Mucosa of gallbladder (tissue), 1 donor: ENCODE results near the gene NTN1. TPM values are rescaled to one million over a fixed set of nuclear protein-coding genes. Genes with fewer than 3 reads are reported as not detected.
"Not testable (repeated sequence)": the region's sequence is repeated elsewhere in the genome, so short reads cannot be mapped to it uniquely, and the experiment has no call there.

ENCODE experiments used
- DNase-seq: peaks from one replicate; pipeline ENCODE4 v3.0.0-alpha.2; 2020; ENCODE audit warnings: low spot score
- total RNA-seq: library from RNA; stranded (reverse); gene quantifications from one replicate; pipeline ENCODE4 v1.2.1, GENCODE V29; 2021
- donor health status: DM: no; HTN: no; CAD: no.

Gene NTN1
- total RNA-seq, 1 donor from 2014 or later = 33.1 TPM

DNA sequence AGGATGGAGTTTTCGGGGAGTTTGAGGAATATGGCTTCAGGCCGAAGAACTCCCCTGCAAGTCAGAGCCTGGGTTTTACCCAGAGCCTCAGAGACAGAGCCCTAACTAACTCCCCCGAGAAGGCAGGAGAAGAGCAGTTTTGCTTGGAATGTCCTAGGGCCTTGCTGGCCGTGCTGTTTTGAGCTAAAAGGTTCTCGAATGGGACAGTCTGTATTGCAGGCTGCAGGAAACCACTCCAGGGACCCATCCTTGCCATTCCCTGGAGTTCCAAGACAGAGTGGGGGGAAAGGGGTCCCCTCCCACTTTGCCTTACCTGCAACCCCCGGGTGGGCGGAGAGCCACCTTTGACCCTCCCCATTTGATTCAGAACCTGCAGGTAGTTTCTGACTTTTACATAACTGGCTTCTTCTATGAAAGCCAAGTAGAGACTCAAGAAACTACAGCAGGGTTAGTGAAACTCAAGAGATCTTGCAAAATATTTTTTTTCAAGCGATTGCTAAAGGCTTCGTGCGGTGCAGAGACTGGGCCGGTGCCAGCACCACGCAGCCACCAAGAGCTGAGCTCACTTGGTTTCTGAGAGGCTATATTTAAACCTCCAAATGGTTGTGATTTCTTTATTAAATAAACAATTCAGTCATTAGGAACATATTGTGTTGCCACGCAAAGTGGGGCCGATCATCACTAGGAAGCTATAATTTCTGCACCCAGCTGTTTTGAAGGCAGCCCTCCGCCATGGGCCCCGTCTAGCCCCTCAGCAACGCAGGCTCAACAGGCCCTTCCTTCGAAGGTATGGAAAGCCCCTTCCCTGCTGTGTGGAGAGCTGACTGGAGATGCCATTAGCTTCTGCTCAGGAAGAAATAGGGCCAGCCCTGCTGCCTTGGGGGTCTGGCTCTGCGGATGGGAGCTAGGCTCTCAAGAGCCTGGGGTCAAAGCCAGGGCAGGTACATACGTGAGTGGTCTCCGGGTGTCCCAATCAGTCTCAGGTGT, 223.0 kb downstream of the NTN1 start:
- DNase-seq = no peak

DNA sequence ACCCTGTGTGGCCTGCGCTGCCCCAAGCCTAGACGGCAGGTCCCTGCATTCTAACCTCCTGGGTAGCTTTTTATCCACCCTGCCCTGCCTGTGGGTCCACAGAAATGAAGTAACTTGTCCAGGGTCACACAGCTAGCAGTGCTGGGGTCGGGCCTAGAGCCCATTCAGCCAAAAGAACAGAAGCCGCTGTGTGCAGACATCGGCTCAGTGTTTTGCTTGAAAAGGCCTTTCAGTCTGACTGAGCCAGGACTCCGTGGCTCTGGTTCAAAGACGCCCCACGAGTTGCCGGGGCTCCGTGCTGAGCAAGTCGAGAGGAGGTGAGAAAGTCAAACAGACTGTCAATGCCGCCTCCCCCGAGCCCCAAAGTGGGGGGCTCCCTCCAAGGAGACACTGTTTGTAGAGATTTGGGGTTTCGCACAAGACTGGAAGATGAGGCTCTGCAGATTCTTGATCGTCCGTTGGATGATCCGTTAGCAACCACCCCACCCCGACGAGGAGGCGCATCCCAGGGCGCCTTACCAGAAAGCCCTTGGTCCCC, 226.2 kb downstream of the NTN1 start:
- no peak for DNase-seq

DNA sequence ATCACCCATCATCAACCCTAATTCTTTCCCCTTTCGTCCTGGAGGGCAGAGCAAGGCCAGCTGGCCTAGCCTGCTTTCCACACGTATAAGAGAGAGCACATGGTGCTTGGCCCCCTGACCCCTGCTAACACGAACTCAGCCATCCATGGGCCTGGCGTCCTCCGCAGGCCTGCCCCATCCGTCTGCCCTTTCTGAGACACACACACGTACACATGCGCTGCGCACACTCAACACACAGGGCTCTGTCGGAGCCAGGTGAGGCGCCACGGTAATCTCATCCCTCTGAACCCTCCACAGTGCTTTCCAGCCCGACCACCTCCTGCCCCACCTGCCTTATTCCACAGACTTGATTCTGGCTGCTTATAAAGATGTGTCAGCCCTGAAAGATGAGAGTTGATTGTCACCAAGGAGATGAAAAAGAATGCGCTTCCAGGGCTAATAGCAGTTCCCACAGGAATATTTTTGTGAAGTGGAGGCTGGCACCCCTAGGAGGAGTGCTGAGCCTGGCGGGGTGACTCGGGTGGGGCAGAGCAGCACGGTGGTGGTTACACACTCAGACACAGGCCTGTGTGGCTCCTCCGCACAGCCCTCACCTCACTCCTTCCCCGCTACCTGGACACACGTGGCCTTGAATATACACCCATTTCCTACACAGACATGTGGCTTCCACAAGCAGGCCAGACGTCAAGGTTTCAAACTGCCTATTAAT, 228.1 kb downstream of the NTN1 start:
- DNase-seq = no peak

DNA sequence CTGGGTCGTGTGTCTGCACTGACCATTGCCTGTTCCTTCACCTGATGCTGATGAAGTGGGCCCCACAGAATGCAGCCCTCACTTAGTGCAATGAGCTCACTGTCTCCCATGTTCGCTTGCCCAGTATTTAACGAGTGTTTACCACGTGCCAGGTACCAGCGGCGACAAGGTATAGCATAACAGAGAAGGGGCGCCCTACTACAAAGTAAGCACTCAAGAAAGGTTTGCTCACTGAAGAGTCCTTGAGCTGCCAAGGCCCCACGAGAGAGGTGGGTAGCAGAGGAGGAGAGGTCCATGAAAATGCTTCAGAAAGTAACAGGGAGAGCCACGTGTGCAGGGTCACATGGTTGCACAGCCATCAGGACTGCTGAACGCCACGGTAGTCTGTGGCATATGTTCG, 230.0 kb downstream of the NTN1 start:
- DNase-seq = no peak

DNA sequence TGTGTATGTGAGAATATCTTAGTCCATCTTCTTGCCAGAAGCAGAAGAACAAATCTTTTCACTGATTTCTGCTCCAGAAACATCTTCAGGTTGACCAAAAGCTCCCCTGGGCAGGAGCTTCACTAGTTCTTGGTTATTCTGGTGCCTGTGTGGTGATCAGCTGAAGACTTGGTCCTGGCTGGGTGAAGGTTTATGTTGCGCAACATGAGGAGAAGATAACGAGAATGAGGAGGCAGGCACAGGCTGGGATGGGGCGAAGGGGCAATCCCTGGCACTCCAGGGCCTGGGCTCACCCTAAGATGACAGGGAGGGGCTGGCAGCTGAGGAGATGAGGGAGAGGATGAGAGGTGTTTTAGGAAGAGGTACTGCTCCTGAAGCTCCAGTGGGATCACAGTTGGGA, 232.0 kb downstream of the NTN1 start:
- DNase-seq = no peak

DNA sequence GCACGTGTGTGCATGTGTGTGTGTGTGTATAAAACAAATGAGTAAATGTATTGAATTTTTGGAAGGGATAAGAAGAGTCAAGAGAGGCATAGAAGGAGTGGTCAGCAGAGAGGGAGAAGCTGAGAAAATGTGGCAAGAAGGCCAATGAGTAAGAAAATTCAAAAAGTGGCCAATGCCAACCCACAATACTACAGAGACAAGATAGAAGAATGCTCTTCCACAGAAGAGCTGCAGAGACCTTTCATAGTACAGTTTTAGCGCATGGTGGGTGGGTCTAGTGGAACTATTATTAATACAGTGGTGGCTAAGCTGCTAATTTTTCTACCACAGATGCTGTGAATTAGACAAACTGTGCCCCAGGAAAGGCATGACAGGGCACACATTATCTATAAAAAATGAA, 233.5 kb downstream of the NTN1 start:
- DNase-seq = no peak

DNA sequence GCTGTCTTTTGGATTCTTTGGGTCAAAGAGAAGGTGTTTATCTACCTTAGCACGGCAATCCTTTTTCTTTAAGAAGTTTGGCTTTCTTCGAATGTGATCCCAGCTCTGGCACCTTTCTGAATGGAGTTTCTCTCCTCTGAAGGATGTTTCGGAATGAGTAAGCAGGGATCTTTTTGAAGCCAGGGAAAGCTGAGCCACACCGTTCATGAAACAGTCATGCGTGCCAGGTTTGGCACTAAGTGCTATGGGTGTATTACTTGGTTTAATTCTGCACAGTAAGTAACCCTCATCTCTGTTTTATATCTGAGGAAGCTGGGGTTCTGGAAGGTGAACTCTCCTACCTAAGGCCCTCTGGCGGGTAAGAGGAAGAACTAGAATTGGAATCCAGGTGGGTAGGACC, 234.5 kb downstream of the NTN1 start:
- no peak for DNase-seq

DNA sequence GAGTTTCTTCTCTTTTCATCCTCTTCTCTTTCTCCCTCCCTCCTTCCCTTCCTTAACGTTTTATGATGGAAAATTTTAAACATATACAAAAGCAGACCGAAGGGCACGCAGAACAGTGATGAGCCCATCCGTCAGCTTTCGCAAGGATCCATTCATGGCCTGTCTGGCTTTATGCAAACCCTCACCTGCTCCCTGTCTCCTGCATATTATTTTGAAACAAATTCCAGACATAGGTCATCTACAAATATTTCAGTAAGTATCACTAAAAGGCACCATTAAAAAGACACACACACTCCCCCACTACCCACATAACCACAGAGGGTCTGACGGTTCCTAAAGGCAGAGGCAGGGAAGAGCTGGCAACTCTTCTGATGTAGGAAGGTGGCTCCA, 235.0 kb downstream of the NTN1 start:
- no peak for DNase-seq

DNA sequence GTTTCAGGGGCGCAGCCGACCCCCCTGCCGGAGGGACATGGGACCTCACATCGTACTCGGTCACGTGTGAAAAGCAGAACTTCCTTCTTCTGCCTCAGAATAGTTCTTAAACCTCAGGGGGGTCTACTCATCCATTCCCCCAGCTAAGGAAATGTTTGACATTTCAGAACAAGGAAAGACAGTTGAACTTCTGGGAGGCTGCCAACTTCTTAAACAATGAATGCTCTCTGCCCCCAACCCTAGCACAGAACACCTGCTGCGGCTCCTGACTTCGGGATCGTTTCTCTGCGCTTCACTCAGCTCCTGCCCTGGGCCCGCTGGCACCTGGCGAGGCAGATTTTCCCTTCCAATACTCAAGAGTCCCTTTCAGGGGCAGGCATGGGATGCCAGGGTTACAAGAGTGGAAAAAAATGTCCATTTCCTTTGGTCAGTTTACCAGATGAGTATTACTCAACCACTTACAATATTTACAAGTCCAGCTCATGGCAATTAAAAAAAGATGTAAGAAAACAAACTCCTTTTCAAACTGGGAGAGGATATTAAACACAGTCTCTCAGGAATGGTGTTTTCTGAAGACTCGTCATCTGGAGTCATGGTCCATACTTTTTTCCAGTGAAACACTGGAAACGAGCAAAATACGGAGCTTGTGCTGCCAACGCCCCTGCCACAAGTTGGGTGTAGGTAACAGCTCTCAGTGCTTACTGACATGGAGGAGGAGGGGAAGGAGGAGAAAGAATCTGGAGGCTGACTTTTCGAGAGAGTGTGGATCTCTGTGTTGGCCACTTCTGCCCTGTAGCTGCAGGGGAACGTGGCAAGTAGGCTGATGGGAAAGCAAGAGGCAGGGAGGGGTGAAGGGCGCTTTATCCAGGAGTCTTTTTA, 235.7 kb downstream of the NTN1 start:
- DNase-seq = no peak

DNA sequence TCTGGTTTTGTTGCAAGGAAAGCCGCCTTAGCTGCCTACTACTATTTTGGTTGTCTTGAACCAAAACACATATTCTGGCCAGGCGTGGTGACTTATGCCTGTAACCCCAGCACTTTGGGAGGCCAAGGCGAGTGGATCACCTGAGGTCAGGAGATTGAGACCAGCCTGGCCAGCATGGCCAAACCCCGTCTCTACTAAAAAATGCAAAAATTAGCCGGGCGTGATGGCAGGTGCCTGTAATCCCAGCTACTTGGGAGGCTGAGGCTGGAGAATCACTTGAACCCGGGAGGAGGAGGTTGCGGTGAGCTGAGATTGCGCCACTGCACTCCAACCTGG, 236.3 kb downstream of the NTN1 start:
- DNase-seq = not testable (repeated sequence)

DNA sequence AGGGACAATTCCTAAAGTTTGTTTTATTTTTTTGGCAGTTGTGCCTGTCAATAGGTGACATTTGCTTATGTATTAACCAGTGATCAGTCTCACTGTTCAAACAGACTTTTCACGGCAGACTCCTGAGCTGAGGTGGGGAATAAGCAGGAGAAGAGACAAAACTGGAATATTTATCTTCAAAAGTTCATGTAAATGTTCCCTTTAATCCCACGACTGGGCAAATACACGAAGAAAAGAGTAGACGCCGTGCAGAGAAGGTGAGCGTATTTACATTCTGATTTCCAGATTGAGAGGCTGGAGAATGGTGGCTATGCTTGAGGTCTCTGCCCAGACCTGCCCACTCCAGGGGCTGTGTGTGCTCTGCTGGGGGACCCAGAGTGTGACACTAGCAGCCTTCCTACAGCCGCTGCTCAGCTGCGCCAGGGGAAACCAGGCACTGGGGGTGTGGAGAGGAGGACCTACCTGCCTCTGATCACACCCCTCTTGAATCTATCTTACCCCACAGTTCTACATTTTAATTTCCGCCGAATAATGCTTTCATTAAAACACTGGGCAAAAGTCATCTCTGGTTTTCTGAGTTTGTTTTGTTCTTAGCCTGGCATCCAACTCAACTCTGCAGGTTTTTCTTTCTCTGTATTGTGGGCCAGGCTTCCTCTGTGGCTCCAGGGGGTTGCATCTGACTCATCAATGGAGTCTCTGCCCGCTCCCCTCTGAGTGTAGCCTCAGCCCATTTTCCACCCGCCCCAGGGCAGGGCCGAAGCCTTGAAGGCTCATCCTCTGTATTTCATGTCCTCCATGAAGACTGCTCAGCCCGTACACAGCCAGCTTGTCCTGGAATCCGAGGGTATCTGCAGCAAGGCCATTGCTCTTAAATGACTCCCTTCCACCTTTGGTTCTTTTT, 237.1 kb downstream of the NTN1 start:
- no peak for DNase-seq

DNA sequence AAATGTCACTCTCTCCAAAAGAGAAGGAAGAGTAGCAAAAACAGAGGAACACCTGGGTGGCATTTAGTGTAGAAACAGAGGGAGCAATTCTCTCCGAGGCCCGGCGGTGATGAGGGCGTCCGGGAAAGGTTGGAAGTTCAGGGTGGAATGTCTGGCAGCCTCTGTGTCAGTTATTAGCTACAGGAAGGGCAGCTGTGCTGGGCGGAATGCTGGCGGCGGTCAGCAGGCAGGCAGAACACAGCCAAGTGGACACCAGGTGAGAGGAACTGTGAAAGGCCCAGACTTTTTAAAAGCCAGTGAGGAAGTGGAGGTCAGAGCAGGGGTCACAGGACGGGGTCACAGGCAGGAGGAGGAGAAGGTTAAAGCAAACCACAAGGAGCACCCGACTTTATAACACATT, 238.1 kb downstream of the NTN1 start:
- DNase-seq = no peak

DNA sequence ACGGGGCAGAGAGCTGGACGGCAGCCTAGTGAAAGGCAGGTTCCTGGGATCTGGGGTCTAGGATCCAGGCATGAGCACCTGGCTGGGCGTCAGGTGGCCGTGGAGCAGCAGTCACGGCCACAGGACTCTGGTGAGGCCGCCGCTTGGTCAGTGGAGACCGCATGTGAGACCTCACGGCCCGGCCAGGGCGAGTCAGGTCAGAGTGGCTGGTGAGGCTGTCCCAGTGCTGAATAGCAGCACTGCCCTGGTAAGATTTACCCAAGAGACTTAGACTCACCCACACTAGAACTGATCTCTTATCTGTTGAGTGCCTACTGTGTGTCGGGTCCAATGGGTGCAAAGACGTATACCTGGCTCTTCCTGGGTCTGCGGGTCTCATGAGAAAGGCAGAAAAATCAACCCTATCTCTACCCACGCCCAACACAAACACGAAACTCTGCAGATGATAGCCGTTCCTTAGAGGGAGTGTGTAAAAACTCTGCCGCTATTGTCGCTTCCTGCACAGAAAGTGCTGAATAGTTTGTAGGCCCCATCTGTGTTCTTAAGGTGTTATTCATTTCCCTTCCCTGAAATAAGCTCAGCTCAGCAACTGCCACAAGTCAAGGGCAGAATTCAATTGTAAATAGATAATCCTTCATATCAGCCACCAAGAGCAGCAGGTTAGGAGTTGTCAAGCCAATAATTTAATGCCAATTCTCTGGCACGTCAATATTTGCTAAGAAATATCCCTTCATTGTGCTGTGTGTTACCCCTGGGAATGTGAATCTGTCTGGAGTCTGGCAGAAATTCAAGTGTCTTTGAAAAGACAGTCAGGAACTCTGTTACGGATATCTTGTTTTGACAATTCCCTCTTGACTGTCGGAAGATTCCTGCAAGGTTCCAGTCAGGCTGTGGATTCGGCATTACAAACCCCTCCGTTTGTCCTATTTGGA, 240.0 kb downstream of the NTN1 start:
- no peak for DNase-seq

DNA sequence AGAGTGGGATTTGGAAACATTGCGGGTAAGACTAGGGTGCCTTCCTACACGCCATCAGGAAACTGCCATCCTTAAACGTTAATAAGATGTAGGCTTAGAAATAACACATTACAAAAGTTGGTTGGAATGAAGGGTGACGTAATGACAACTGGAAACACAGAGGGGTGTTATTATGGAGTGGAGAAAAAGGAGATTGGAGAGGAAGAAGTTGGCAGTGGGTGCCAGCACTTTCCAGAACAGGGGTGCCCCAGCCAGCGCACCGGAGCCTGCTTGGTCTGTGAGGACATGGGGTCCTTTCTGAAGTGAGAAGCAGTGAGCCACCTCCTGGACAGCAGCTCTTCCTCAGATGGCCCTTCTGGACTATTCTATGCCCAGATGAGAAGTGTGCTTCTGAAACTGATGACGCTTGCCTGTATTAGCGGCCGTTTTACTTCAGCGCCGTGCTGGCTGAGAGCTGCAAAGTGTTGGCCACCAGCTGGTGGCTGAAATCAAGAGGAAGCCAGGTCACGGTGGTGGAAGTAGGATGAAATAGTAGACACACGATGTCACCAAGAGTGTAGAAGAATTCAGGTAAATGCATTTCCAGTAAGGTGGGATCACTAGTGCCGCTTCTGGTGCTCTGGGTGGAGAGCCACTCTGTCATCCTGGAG, 244.8 kb downstream of the NTN1 start:
- DNase-seq = no peak

DNA sequence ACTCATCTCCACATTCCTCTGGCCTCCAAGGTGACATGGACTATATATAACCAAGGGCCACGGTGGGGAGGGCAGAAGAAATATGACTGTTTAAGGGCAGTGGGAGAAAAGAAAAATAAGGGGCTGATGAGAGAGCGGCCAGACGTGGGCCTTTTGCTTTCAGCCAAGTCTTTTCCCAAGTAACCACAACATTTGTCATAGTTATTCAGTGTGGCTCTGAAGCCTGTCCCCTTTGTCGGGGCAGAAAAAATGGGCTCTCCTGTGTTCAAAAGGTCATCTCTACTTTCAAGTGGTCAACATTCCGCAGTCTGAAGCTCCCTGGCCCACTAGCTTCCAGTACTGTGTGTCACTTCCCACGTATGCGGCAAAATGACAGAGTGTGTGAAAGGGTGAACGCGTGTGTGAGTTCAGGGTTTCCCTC, 245.4 kb downstream of the NTN1 start:
- DNase-seq = no peak

DNA sequence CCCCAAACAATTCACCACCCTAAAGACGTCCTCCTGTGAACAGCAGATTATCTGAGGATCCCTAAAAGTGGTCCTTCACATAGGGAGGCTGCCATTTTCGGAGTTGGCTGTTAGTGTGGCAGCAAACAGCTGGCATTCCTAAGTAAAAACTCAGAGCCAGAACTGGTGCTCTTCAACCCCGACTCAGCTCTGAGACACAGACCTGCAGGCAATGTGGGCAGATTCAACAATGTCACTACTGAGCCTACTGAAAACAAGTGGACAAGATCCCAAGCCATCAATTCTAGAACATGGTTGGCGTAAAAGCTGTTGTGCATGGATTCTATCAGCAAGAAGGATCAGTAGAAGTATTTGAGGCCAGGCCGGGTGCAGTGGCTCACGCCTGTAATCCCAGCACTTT, 247.2 kb downstream of the NTN1 start:
- DNase-seq = no peak

DNA sequence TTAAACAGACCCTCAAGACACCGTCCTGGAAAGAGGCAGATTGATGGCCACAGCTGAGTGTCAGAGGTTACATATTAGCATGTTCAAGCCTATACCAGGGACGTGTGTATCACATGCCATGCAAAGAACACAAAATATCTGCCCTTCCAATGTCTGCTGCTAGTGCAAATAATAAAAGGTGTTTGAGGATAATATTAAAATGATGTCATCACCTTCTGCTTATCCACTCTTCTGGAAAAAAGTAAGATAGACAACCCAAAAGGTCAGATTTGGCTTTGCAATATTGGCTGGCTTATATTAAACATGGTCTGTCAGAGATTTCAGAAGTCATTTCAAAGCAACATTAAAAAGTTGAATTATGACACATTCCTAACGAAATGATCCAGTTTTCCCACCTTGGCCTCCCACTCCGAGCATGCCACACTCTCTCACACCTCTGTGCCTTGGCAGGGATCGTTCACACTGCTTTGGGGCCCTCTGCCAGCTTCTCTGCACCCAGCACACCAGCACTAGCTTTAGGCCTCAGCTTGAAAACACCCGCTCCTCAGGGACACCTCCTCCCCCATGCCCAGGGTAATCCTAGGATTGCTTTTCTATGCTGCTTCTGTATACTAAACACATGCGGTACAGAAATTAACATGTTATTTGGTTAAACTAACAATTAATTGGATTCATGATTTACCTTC, 248.2 kb downstream of the NTN1 start:
- no peak for DNase-seq

DNA sequence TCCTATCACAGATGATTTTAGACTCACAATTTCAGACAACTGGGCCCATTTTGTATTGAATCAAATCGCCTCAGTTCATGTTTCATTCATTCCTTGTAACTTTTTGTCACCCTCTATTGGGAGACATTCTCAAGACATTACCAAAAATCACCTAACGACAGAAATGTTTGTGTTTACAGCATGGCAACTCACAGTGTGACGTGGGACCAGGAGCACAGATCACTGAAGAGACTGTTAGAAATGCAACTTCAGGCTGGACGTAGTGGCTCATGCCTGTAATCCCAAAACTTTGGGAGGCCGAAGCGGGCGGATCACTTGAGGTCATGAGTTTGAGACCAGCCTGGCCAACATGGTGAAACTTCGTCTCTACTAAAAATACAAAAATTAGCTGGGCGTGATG, 249.6 kb downstream of the NTN1 start:
- no peak for DNase-seq

DNA sequence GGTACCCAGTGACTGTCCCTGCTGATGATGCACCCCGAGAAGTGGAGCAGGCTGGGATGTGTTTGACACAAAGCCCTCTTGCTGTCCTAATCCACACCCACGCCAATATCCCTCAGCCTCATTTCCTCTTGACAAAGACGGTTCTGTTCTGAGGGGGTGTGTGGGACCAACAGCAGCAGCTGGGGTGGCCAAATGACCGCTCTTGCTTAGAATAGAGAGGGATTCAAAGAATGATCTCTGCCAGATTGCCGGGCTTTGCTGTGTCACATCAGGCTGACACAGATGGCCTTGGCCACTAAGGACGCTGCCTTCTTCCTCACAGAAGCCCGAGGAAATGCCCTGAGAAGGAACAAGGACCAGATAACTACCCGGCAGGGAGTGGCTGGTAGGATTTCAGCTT, 250.7 kb downstream of the NTN1 start:
- DNase-seq = no peak
